Measurements from ENCODE around the gene METTL17. TPM values are rescaled to one million over a fixed set of nuclear protein-coding genes. Genes with fewer than 3 reads are reported as not detected.

The METTL17 gene
- total and polyA plus RNA-seq, 2 of the 13 experiments (the other 11 are each of a cell fraction or from before 2014, with no cell fraction given) = 122 to 199 TPM

- no peak for TF ChIP-seq THAP8 (CRISPR knock-in tag; IDR thresholded peaks at IDR 0.05; ENCODE audit: borderline replicate concordance)
- no peak for TF ChIP-seq FOXC1 (CRISPR knock-in tag; IDR thresholded peaks at IDR 0.05; ENCODE audit: borderline replicate concordance)
- no peak for TF ChIP-seq ZNF501 (CRISPR knock-in tag; IDR thresholded peaks at IDR 0.05)
- TF ChIP-seq ZNF510 (CRISPR knock-in tag; IDR thresholded peaks at IDR 0.05; ENCODE audit: low read depth) = no peak
- TF ChIP-seq U2AF2 (IDR thresholded peaks at IDR 0.05; ENCODE audit: low read depth, low read length) = no peak
- no peak for TF ChIP-seq ZNF3 (CRISPR knock-in tag; IDR thresholded peaks at IDR 0.05)
- no peak for TF ChIP-seq MIER3 (CRISPR knock-in tag; IDR thresholded peaks at IDR 0.05; ENCODE audit: borderline replicate concordance)
- no peak for TF ChIP-seq TOE1 (CRISPR knock-in tag; IDR thresholded peaks at IDR 0.05)
- no peak for TF ChIP-seq CCAR2 (optimal IDR thresholded peaks at IDR 0.05; ENCODE audit: low read depth, low read length)
- peak; percentile 7 for TF ChIP-seq XRCC5 (optimal IDR thresholded peaks at IDR 0.05; ENCODE audit: low read length)
- TF ChIP-seq ZNF343 (CRISPR knock-in tag; IDR thresholded peaks at IDR 0.05) = no peak
- no peak for TF ChIP-seq ZNF124 (CRISPR knock-in tag; IDR thresholded peaks at IDR 0.05)
- TF ChIP-seq JUN (CRISPR knock-in tag; IDR thresholded peaks at IDR 0.05) = no peak
- no peak for TF ChIP-seq ZBTB39 (CRISPR knock-in tag; IDR thresholded peaks at IDR 0.05)
- TF ChIP-seq HIC2 (CRISPR knock-in tag; IDR thresholded peaks at IDR 0.05; ENCODE audit: low read depth) = no peak
- TF ChIP-seq CSRNP2 (CRISPR knock-in tag; conservative IDR thresholded peaks at IDR 0.05; ENCODE audit: low read depth) = no peak
- TF ChIP-seq THAP11 (CRISPR knock-in tag; IDR thresholded peaks at IDR 0.05) = no peak
- TF ChIP-seq ZBTB44 (CRISPR knock-in tag; IDR thresholded peaks at IDR 0.05) = no peak
- TF ChIP-seq MTERF4 (CRISPR knock-in tag; IDR thresholded peaks at IDR 0.05) = no peak; the same call in 1 of the 2 replicates
- TF ChIP-seq AGO2 (optimal IDR thresholded peaks at IDR 0.05; ENCODE audit: low read depth, low read length) = no peak
- TF ChIP-seq NR2F6 (IDR thresholded peaks at IDR 0.05) = no peak
- TF ChIP-seq NR2F6 (CRISPR knock-in tag; IDR thresholded peaks at IDR 0.05) = no peak
- no peak for TF ChIP-seq ZNF234 (CRISPR knock-in tag; conservative IDR thresholded peaks at IDR 0.05)
Observed at GRCh38 chr14:20971705-20972021, 18.1 kb upstream of the METTL17 start (continued).

All from HepG2 (cell line).